Endothelial cell of umbilical vein (primary cell): Measurements from ENCODE around the gene NDRG2. TPM values are rescaled to one million over a fixed set of nuclear protein-coding genes. Genes with fewer than 3 reads are reported as not detected.

ENCODE experiments used
- BruUV-seq: library from RNA; stranded (reverse); fragments of 400-500 nt; replicated peaks from 2 replicates; lab custom pipeline; 2021; lab: Mats Ljungman, UMichigan
- CTCF ChIA-PET: fragments of 300-600, 350-600 bp; sonication (Branson Sonifier 250); formaldehyde crosslinking; loops from one replicate; lab custom pipeline; 2021; ENCODE audit warnings: antibody characterized with exemption, inconsistent platforms; lab: Charles Lee
- POLR2A ChIA-PET: fragments of 300-600, 350-600 bp; sonication (Branson Sonifier 250); formaldehyde crosslinking; loops from one replicate; lab custom pipeline; 2021; ENCODE audit warnings: antibody characterized with exemption, inconsistent platforms; lab: Charles Lee
- DNase-seq: peaks from one replicate; pipeline ENCODE4 v3.0.0-alpha.2; 2011; ENCODE audit warnings: low read depth, low spot score
- FAIRE-seq: peaks from 2 replicates; lab custom pipeline; 2011; peaks lifted over from hg19 to GRCh38; lab: Jason Lieb, UNC
- H2AFZ ChIP-seq: 2 replicates; pipeline ENCODE4 v1.6.0; 2012; ENCODE audit warnings: low read depth, low read length, control low read depth, inconsistent platforms
- H3K27ac ChIP-seq: 2 replicates; pipeline ENCODE4 v1.5.1; 2011; ENCODE audit warnings: low read depth, mild to moderate bottlenecking, control low read depth, low read length, moderate library complexity; ENCODE audit not compliant: insufficient read depth
- H3K27me3 ChIP-seq, 2 experiments: 2 replicates each; pipeline versions ENCODE4 v1.6.0 to v1.6.1; 2011; ENCODE audit warnings: low read length in 2 of 2, mixed read lengths in 1 of 2; ENCODE audit not compliant: control insufficient read depth in 2 of 2, insufficient read depth in 2 of 2
- H3K36me3 ChIP-seq, 2 experiments: 2 replicates in 1 of 2; 3 replicates in 1 of 2; pipeline ENCODE4 v1.5.1; 2011; ENCODE audit warnings: low read length in 2 of 2, mild to moderate bottlenecking in 1 of 2, moderate library complexity in 1 of 2; ENCODE audit not compliant: control insufficient read depth in 2 of 2, insufficient read depth in 2 of 2; ENCODE audit errors: extremely low read depth in 1 of 2
- H3K4me1 ChIP-seq: 3 replicates; pipeline ENCODE4 v1.5.1; 2011; ENCODE audit warnings: mild to moderate bottlenecking, low read length; ENCODE audit not compliant: control insufficient read depth, insufficient read depth; ENCODE audit errors: extremely low read depth
- H3K4me2 ChIP-seq: 2 replicates; pipeline ENCODE4 v1.6.1; 2011; ENCODE audit warnings: low read length, control low read depth, mixed read lengths; ENCODE audit not compliant: insufficient read depth
- H3K4me3 ChIP-seq, 3 experiments: fragments of 200-600 bp in 1 of 3; sonication (generic), shearing (Covaris generic) in 1 of 3; replicated peaks in 1 of 3; 2 replicates each; pipeline ENCODE4 v1.5.1; 2011 to 2016; ENCODE audit warnings: control low read depth in 3 of 3, low read length in 3 of 3, mild to moderate bottlenecking in 2 of 3, inconsistent platforms in 1 of 3, low read depth in 1 of 3, moderate library complexity in 1 of 3; ENCODE audit not compliant: insufficient read depth in 1 of 3
- H3K79me2 ChIP-seq: 2 replicates; pipeline ENCODE4 v1.6.0; 2012; ENCODE audit warnings: low read length, inconsistent platforms; ENCODE audit not compliant: control insufficient read depth, insufficient read depth
- H3K9ac ChIP-seq: replicated peaks from 2 replicates; pipeline ENCODE3; 2011; ENCODE audit warnings: low read length, control low read depth; ENCODE audit not compliant: insufficient read depth; ENCODE audit errors: extremely low read depth
- H3K9me1 ChIP-seq: replicated peaks from 3 replicates; pipeline ENCODE4 v1.6.0; 2011; ENCODE audit warnings: mild to moderate bottlenecking, low read length; ENCODE audit not compliant: control insufficient read depth, insufficient read depth; ENCODE audit errors: extremely low read depth
- H3K9me3 ChIP-seq: replicated peaks from 2 replicates; pipeline ENCODE4 v1.5.1; 2012; ENCODE audit warnings: low read length, inconsistent platforms; ENCODE audit not compliant: control insufficient read depth, insufficient read depth
- H4K20me1 ChIP-seq: replicated peaks from 2 replicates; pipeline ENCODE3; 2011; ENCODE audit warnings: mild to moderate bottlenecking, low read length; ENCODE audit not compliant: control insufficient read depth, insufficient read depth; ENCODE audit errors: extremely low read depth
- CTCF ChIP-seq, 2 donors: IDR thresholded peaks; 1 replicate in 1 of 2; 2 replicates in 1 of 2; pipeline ENCODE4 v1.5.1; 2011; ENCODE audit warnings: low read length in 2 of 2, mild to moderate bottlenecking in 2 of 2, moderate library complexity in 2 of 2, control low read depth in 1 of 2, inconsistent platforms in 1 of 2, low read depth in 1 of 2; ENCODE audit not compliant: insufficient read depth in 1 of 2; ENCODE audit errors: extremely low read depth in 1 of 2
- EZH2 ChIP-seq: IDR thresholded peaks from 2 replicates; pipeline ENCODE4 v1.6.1; 2012; ENCODE audit warnings: borderline replicate concordance, low read depth, mild to moderate bottlenecking, moderate library complexity, low read length, inconsistent platforms; ENCODE audit not compliant: severe bottlenecking
- FOS ChIP-seq: IDR thresholded peaks from 2 replicates; pipeline ENCODE4 v1.6.1; 2011; ENCODE audit warnings: mild to moderate bottlenecking, low read length, moderate library complexity, borderline replicate concordance; ENCODE audit not compliant: insufficient read depth
- GATA2 ChIP-seq: IDR thresholded peaks from 2 replicates; pipeline ENCODE4 v1.7.0; 2011; ENCODE audit warnings: low read depth, mild to moderate bottlenecking, moderate library complexity, mixed read lengths, low read length; ENCODE audit not compliant: insufficient read length, insufficient read depth
- JUN ChIP-seq: IDR thresholded peaks from 2 replicates; pipeline ENCODE4 v1.6.1; 2011; ENCODE audit warnings: borderline replicate concordance, low read depth; ENCODE audit not compliant: insufficient read length, insufficient read depth
- MAX ChIP-seq: IDR thresholded peaks from 2 replicates; pipeline ENCODE4 v1.6.1; 2011; ENCODE audit not compliant: insufficient read depth, insufficient read length
- MYC ChIP-seq: IDR thresholded peaks from one replicate; pipeline ENCODE4 v1.6.1; 2011; ENCODE audit warnings: mild to moderate bottlenecking, low read depth, low read length
- POLR2A ChIP-seq: IDR thresholded peaks from 2 replicates; pipeline ENCODE4 v1.6.1; 2012; ENCODE audit warnings: low read depth, mild to moderate bottlenecking, control low read depth, low read length
- POLR2AphosphoS5 ChIP-seq: IDR thresholded peaks from 2 replicates; pipeline ENCODE4 v1.6.1; 2012; ENCODE audit warnings: low read depth, mild to moderate bottlenecking, control low read depth, low read length, moderate library complexity; ENCODE audit not compliant: insufficient read depth
- dilution Hi-C: fragments of 300-500 bp; cut with MboI; formaldehyde crosslinking; loops from one replicate; pipeline ENCODE4 v1.15.0; 2019; ENCODE audit warnings: low sequenced_read_pairs; ENCODE audit not compliant: extremely low pct_ligation_motif_present
- intact Hi-C: fragments of 100-400 bp; cut with micrococcal nuclease; formaldehyde crosslinking; loops from one replicate; pipeline ENCODE4 v1.10.0; 2022
- polyA plus RNA-seq, 4 experiments: library from polyadenylated mRNA; depleted of rRNA in 3 of 4; stranded (reverse) in 3 of 4; unstranded in 1 of 4; fragments of >200 nt; gene quantifications; 2 replicates each; pipeline versions ENCODE4 v1.2.1 to v1.2.3, GENCODE V29; 2011 to 2012; ENCODE audit warnings: missing spikeins in 1 of 4
- total RNA-seq: library from RNA; stranded (reverse); gene quantifications from 2 replicates; pipeline ENCODE4 v1.2.3, GENCODE V29; 2021

The NDRG2 gene
- total and polyA plus RNA-seq, 2 donors (not counting 3 experiments of a cell fraction or from before 2014, with no cell fraction given): 0.54 TPM; not detected in 1

GRCh38 chr14:21060614-21061346, 35.9 kb upstream of the NDRG2 start:
- Histone ChIP-seq H3K4me1 (no peaks in the 10 kb centered on the region), H3K9me1 (no peaks in the 10 kb centered on the region), H3K4me2 (no peak overlapping the region), H4K20me1 (no peaks in the 10 kb centered on the region), H3K9ac (no peak overlapping the region), H3K27ac (no peak overlapping the region), H3K9me3 (no peaks in the 10 kb centered on the region), H2AFZ (no peak overlapping the region), H3K79me2 (no peaks in the 10 kb centered on the region), H3K4me3 (no peak overlapping the region), H3K27me3 (peaks cover 15 to 26% of the 10 kb centered on the region in 2 experiments), H3K36me3 (no peaks in the 10 kb centered on the region)
- TF ChIP-seq JUN (no peak), MYC (no peak), GATA2 (no peak), POLR2AphosphoS5 (no peak), FOS (no peak), MAX (no peak), POLR2A (no peak), EZH2 (no peak), CTCF (IDR thresholded peaks at IDR 0.05; ENCODE audit: extremely low read depth in 1 of 2, insufficient read depth in 1 of 2, low read depth in 1 of 2, low read length in 2 of 2) (no peak)
- dilution Hi-C loops: no loop called here
- CTCF ChIA-PET: interaction anchor here (1.3 to 1.5 kb wide), 2 partner anchors 44 to 46 kb away, joined by 3 to 4 read pairs; no protein-coding TSS in a partner anchor
- BruUV-seq: no TSS peak
- DNase-seq: no peak
- intact Hi-C loops: no loop called here
- POLR2A ChIA-PET: interaction anchor here (0.6 kb wide), 1 partner anchor 155 kb away, joined by 3 read pairs; no protein-coding TSS in a partner anchor
- FAIRE-seq: no peak
